Fibroblast of villous mesenchyme (primary cell): ENCODE data around the gene TP53I13. TPM values are rescaled to one million over a fixed set of nuclear protein-coding genes. Genes with fewer than 3 reads are reported as not detected.
A peak's percentile ranks its signal among the peaks of the same experiment; 100 is the strongest.

Source experiments
- DNase-seq: peaks from one replicate; pipeline ENCODE4 v3.0.0-alpha.2; 2010; ENCODE audit warnings: low read depth
- H3K4me3 ChIP-seq: 2 replicates; pipeline ENCODE4 v1.5.1; 2011; ENCODE audit warnings: low read depth, mild to moderate bottlenecking, low read length
- total RNA-seq: library from RNA; depleted of rRNA; stranded (reverse); fragments of >200 nt; gene quantifications from 2 replicates; pipeline ENCODE4 v1.2.3, GENCODE V29; 2012
- TF ChIP-seq, protein P1 (sequence below): IDR thresholded peaks from 2 replicates; pipeline ENCODE4 v1.5.1; 2012; ENCODE audit warnings: low read depth, mild to moderate bottlenecking, low read length; ENCODE audit not compliant: insufficient read depth

The TP53I13 gene
- total RNA-seq, 1 donor: 51.8 TPM

DNA sequence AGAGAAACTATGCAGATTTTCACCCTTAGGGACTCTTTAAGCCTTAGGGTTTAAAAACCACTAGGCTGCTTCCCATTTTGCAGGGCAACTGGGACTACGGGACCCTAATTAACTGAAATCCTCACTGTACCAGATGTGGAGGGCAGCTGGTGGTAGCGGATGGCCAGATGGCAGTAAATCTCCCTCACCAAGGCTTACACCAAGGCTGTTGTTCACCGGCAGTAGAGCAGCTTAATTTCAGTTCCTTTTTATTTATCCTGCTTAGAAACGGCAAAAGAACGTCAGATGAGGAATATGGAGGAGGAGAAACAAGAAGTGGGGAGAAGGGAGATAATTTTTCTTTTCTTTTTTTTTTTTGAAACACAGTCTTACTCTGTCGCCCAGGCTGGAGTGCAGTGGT is 8.2 kb upstream of the TP53I13 start:
- peak; percentile 19 for DNase-seq
- H3K4me3 ChIP-seq: no peak overlapping the region
- TF ChIP-seq, protein P1, sequence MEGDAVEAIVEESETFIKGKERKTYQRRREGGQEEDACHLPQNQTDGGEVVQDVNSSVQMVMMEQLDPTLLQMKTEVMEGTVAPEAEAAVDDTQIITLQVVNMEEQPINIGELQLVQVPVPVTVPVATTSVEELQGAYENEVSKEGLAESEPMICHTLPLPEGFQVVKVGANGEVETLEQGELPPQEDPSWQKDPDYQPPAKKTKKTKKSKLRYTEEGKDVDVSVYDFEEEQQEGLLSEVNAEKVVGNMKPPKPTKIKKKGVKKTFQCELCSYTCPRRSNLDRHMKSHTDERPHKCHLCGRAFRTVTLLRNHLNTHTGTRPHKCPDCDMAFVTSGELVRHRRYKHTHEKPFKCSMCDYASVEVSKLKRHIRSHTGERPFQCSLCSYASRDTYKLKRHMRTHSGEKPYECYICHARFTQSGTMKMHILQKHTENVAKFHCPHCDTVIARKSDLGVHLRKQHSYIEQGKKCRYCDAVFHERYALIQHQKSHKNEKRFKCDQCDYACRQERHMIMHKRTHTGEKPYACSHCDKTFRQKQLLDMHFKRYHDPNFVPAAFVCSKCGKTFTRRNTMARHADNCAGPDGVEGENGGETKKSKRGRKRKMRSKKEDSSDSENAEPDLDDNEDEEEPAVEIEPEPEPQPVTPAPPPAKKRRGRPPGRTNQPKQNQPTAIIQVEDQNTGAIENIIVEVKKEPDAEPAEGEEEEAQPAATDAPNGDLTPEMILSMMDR: no peak

DNA sequence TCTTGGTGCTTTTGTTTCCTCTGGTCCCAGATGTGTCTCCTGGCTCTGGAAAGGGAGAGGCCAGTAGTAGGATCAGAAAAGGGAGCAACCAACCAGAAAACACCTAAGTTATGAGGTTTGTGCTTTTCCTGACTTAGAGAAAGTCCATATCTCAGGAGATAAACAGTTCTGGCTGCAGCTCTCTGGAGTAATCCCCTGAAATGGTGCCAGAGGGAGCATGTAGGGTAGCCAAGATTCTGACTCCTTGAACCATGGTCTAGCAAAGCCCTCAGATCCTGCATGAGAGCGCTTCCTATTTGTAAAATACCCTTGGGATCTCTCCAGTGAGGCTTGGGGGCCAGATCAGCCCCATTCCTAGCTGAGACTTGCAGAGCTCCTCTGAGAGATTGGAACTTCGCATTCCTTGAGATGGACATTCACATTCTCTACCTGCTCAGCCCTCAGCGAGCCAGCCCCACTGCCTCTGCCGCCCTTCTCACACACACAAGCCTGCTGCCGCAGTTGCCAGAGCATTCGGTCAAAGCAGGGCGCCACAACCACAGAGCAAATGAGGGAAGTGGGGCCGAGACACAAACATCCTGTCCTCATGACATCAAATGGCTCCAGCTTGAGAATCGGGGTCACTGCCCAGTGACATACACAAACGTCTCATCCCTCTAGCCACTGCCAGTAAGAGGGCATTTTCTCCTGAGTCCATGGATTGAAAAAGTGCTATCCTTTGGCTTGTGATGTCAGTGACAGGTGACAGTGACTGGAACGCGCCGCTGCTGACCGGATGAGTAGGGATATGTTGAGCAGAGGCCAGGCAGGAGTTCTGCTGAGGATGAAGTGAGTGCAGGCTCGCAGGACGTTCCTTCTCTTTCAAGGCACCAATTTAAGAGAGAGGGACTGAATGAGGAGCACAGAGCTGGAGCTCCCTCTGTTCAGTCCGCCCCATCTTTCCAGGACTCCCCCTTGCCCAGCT is 6.7 kb upstream of the TP53I13 start:
- peak; percentile 67 for DNase-seq
- no peak overlapping the region for H3K4me3 ChIP-seq
- TF ChIP-seq, protein P1: no peak

DNA sequence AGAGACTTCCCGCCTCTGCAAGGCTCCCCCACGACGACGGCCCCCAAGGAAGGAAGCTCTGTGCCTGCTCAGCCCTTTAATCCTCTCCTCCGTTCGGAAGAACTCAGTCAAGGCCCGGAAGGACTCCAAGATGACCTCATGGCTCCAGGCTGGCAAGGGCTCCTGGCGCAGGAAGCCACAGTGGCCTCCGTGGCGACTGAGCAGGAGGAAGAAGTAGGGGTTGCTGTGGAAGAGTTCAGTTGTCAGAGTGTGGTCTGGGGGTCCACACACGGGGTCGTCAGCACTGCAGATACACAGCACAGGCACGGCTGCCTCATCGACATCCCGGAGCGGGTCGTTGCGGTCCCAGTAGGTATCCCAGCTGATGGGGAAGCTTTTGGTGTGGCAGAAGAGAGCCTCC is 5.9 kb upstream of the TP53I13 start:
- TF ChIP-seq, protein P1: no peak

DNA sequence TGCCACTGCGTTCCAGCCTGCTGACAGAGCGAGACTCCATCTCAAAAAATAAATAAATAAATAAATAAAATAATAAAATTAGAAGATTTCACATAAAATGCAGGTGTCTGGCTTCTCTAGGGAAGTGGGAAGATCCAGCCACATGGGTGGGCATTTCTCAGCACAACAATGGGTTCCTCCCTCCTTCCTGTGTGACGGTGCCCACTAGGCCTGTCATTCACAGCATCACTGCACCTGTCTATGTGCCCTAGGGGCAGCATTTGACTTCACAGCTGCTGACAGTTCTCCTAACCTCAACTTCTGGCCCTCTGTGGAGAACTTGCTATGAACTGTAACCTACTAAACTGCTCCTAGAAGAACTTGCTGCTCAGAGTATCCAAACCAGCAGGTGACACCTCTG is 4.7 kb upstream of the TP53I13 start:
- TF ChIP-seq, protein P1: no peak
- H3K4me3 ChIP-seq: no peak overlapping the region
- no peak for DNase-seq

More for the DNA sequence above, 5.9 kb upstream of the TP53I13 start:
- no peak for DNase-seq
- no peak overlapping the region for H3K4me3 ChIP-seq

DNA sequence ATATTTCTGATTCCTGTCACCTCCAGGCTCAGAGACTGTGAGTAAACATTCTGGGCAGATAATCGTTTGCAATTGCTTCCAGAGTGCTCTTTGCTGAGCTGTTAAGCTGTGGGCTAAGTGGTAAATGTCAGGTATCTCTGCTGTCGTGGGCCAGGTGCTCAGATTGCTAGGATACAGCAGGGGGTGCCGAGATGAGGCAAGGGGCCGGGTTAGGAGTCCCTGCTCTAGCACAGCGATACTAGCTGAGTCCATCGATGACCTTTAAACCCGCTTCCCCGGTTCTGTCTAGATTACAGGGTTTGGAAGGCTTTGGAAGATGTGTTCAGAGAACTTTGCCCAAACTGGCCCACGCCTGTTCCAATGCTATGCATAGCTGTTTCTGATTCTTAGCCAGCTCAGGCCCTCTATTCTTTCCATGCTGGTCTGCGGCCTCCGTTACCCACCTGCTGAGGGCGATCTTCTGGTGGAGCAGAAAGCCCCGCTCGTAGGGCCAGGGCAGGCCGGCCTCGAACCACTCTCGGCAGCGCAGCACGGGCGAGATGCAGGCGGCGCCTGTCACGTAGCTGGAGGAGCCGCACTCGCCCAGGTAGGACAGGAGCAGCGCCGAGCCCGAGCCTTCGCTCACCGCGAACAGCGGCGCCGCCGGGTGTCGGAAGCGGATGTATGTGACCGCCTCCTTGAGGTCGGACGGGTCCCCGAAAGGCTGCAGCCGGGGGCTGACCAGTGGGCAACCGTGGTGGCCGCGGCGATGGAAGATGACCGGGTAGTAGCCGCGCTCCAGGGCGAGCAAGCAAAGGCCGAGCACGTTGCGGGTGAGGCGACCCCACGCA is 2.6 kb upstream of the TP53I13 start:
- DNase-seq: no peak
- H3K4me3 ChIP-seq: peak overlapping the region; percentile 58
- TF ChIP-seq, protein P1: no peak

DNA sequence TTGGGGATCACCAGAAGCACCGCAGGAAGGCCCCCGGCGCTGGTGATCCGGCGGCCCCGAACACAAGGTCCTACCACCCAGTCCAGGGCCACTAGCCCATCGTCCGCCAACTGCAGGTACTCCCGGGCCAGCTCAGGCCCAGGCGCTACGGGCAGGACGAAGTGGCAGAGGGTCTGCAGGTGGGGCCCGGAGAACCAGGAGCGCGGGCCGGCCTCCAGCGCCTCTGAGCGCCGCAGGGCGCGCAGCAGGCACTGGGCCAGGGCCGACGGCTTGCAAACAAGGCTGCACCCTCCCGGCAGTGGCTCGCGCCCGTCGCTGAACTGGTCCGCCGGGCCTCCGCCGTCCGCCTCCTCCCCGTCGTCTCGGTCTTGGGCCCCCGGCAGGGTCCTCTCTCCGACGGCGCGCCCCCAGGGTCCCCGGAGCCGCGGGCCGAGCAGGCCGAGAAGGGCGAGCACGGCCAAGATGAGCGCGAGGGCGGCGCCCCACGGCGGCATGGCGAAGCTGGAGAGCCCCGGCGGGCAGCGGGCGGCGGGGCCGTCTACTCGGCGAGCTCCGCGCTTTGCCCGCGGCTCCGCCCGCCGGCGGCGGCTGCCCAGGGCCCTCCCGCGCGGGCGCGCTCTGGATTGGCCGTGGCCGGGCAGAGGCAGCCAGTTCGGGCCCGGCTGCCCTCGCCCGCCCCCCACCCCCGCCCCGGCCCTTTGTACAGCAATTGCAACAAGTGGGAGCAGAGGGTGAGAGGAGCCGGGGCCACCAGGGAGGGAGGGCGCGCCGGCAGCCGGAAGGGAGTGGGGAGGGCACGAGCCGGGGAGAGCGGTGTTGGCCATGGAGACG is 1.8 kb upstream of the TP53I13 start, which contains the start of gene ABHD15:
Gene ABHD15 (minus strand): TSS at position 565 of the 831 bp plus-strand sequence. CDS start 71 bp downstream, at position 494.
- DNase-seq: peak; percentile 81
- TF ChIP-seq, protein P1: peak; percentile 4
- peak within 1 kb of the TSS; percentile 72 for H3K4me3 ChIP-seq
